Measurements from ENCODE around the gene ZNF416.

DNA sequence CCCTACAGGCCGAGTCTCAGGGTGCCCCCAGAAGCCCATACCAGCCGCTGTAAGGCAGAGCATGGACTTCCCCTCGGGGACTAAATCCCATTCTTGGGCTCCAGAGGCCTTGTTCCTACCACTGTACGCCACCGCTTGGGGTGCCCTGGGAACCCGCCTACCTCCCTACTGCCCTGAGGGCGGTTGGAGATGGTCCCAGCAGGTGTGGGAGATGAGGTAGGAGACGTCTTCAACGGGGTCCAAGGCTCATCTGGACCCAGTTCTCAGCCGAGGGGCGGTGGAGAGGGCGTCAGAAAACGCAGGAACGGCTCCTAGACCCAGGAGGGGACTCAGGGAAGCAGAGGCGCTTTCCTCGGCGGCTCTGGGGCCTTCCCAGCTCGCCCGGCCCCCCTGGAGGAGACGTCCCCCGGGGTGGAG, 4.4 kb upstream of the ZNF416 start:
- TF ChIP-seq, protein P1, sequence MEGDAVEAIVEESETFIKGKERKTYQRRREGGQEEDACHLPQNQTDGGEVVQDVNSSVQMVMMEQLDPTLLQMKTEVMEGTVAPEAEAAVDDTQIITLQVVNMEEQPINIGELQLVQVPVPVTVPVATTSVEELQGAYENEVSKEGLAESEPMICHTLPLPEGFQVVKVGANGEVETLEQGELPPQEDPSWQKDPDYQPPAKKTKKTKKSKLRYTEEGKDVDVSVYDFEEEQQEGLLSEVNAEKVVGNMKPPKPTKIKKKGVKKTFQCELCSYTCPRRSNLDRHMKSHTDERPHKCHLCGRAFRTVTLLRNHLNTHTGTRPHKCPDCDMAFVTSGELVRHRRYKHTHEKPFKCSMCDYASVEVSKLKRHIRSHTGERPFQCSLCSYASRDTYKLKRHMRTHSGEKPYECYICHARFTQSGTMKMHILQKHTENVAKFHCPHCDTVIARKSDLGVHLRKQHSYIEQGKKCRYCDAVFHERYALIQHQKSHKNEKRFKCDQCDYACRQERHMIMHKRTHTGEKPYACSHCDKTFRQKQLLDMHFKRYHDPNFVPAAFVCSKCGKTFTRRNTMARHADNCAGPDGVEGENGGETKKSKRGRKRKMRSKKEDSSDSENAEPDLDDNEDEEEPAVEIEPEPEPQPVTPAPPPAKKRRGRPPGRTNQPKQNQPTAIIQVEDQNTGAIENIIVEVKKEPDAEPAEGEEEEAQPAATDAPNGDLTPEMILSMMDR (IDR thresholded peaks at IDR 0.05), result no peak
- TF ChIP-seq EZH2 (IDR thresholded peaks at IDR 0.05; ENCODE audit: borderline replicate concordance, insufficient read depth, low read depth, low read length, poor library complexity, severe bottlenecking), result no peak

Data from B cell (primary cell).